Esophagus squamous epithelium (tissue), 5 donors: Measurements from ENCODE around the gene DLL1. TPM values are rescaled to one million over a fixed set of nuclear protein-coding genes. Genes with fewer than 3 reads are reported as not detected.

Experiments
- DNase-seq: peaks from one replicate; lab custom pipeline; 2025; lab: John Stamatoyannopoulos, UW
- H3K27ac ChIP-seq, 4 donors: fragments of 200-600 bp; sonication (generic); one replicate each; pipeline ENCODE4 v1.5.1; 2016 to 2019; ENCODE audit warnings: mild to moderate bottlenecking in 1 of 4
- H3K27me3 ChIP-seq, 4 donors: fragments of 200-600 bp; sonication (generic); 1 replicate in 3 of 4; 2 replicates in 1 of 4; pipeline versions ENCODE4 v1.5.1 to v1.6.0; 2017 to 2021; ENCODE audit warnings: antibody characterized with exemption in 1 of 4
- H3K36me3 ChIP-seq, 3 donors: fragments of 200-600 bp; sonication (generic); one replicate each; pipeline ENCODE4 v1.5.1; 2016 to 2019
- H3K4me1 ChIP-seq, 3 donors: fragments of 200-600 bp; sonication (generic); one replicate each; pipeline ENCODE4 v1.5.1; 2017 to 2019
- H3K4me3 ChIP-seq, 4 donors: fragments of 200-600 bp; sonication (generic); 1 replicate in 3 of 4; 2 replicates in 1 of 4; pipeline ENCODE4 v1.5.1; 2016 to 2019; ENCODE audit warnings: mild to moderate bottlenecking in 2 of 4, moderate library complexity in 1 of 4
- H3K9me3 ChIP-seq, 3 donors: fragments of 200-600 bp; sonication (generic); one replicate each; pipeline ENCODE4 v1.5.1; 2016 to 2019
- POLR2A ChIP-seq, 4 donors: fragments of 450-650 bp; IDR thresholded peaks; one replicate each; pipeline ENCODE4 v1.6.1; 2017; ENCODE audit warnings: antibody characterized with exemption in 4 of 4, mild to moderate bottlenecking in 4 of 4, moderate library complexity in 3 of 4
- WGBS, 2 donors: methylation state at CpG; one replicate each; pipeline ENCODE4 v1.1.5; 2018; 5-methylcytosine and 5-hydroxymethylcytosine counted together
- intact Hi-C: fragments of 100-400 bp; cut with DNase I; formaldehyde crosslinking; loops from one replicate; pipeline ENCODE4 v1.15.0; 2022
- total RNA-seq, 4 donors: library from RNA; depleted of rRNA; stranded (reverse); fragments of >200 nt; gene quantifications; one replicate each; pipeline ENCODE4 v1.1.0, GENCODE V29; 2016
- TF ChIP-seq, protein P1 (sequence below), 6 experiments: fragments of 450-650 bp in 4 of 6; fragments of 200-600 bp in 2 of 6; sonication (generic) in 2 of 6; IDR thresholded peaks; one replicate each; pipeline ENCODE4 v1.5.1; 2016 to 2019; ENCODE audit warnings: antibody characterized with exemption in 6 of 6, mild to moderate bottlenecking in 4 of 6, moderate library complexity in 4 of 6
- donor health status: DM: yes; HTN: yes; CAD: no.

DLL1 gene
- total RNA-seq, 4 donors from 2014 or later = 8.3 to 37.6 (median 15.1) TPM

- TF ChIP-seq, protein P1, sequence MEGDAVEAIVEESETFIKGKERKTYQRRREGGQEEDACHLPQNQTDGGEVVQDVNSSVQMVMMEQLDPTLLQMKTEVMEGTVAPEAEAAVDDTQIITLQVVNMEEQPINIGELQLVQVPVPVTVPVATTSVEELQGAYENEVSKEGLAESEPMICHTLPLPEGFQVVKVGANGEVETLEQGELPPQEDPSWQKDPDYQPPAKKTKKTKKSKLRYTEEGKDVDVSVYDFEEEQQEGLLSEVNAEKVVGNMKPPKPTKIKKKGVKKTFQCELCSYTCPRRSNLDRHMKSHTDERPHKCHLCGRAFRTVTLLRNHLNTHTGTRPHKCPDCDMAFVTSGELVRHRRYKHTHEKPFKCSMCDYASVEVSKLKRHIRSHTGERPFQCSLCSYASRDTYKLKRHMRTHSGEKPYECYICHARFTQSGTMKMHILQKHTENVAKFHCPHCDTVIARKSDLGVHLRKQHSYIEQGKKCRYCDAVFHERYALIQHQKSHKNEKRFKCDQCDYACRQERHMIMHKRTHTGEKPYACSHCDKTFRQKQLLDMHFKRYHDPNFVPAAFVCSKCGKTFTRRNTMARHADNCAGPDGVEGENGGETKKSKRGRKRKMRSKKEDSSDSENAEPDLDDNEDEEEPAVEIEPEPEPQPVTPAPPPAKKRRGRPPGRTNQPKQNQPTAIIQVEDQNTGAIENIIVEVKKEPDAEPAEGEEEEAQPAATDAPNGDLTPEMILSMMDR (IDR thresholded peaks at IDR 0.05) = no peak
- TF ChIP-seq POLR2A (IDR thresholded peaks at IDR 0.05) = no peak
- Histone ChIP-seq H3K9me3 (no peaks in the 10 kb centered on the region), H3K27ac (peak overlapping the region; percentile 47 to 80 (median 76)), H3K36me3 (peaks cover 0 to 2% (median 0%) of the 10 kb centered on the region in 3 donors), H3K4me1 (peaks cover 14 to 56% (median 36%) of the 10 kb centered on the region in 3 donors), H3K27me3 (peaks cover 0 to 42% (median 0%) of the 10 kb centered on the region in 4 donors), H3K4me3 (peak overlapping the region in 1 of 4 donors; percentile 26)
- WGBS, 2 donors = 79 to 85% methylated on average over 5 to 20 of the region's 29 CpGs
- DNase-seq = no peak
- intact Hi-C loops = no loop called here
These were observed 14.4 kb downstream of the DLL1 start for GRCh38 chr6:170276369-170277057.

DNA sequence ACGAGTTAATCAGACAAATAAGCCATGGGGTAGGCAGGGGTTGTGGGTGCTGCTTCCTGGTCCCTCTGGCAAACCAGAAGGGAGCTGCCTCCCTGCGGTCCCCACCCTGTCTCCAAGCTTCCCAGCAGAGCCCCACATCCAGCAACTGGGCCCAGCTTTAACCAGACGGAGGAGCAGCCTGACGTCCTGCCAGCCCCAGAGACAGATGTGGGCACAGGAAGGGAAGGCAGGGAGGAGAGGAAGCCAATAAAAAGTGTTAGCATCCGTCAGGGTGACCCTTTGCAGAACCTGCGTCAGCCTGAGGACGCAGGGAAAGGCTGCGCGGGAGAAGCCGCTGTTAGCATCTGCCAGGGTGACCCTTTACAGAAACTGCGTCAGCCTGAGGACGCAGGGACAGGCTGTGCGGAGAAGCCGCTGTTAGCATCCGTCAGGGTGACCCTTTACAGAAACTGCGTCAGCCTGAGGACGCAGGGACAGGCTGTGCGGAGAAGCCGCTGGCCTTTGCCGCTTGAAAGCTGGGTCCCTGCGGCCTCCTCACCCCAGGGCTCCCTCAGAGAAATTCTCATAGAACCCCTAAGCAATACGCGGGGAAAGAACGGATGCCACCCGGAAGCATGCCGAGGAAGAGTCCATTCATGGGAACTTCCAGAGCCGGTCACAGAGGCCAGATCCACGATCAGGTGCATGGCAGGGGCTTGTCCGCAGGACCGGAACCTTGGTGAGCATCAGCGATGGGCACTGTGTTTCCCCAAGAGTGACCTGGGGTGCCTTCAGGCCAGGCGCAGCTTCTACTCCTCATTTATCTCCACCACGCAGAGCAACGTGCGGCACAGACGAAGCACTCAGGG, 15.9 kb downstream of the DLL1 start:
- intact Hi-C loops = no loop called here
- TF ChIP-seq, protein P1 (IDR thresholded peaks at IDR 0.05) = no peak
- no peak for TF ChIP-seq POLR2A (IDR thresholded peaks at IDR 0.05)
- no peak overlapping the region for H3K4me3 ChIP-seq
- 88 to 94% methylated on average over 31 of the region's 36 CpGs for WGBS, 2 donors
- no peak overlapping the region for H3K27ac ChIP-seq
- no peaks in the 10 kb centered on the region for H3K9me3 ChIP-seq
- H3K36me3 ChIP-seq = no peaks in the 10 kb centered on the region
- no peak for DNase-seq
- peaks cover 0 to 37% (median 0%) of the 10 kb centered on the region in 4 donors for H3K27me3 ChIP-seq
- H3K4me1 ChIP-seq = peaks cover 5 to 45% (median 28%) of the 10 kb centered on the region in 3 donors

- intact Hi-C loops = no loop called here
- H3K27ac ChIP-seq = no peak overlapping the region
- DNase-seq = no peak
- H3K4me3 ChIP-seq = no peak overlapping the region
- no peaks in the 10 kb centered on the region for H3K9me3 ChIP-seq
- H3K27me3 ChIP-seq = peaks cover 0 to 39% (median 0%) of the 10 kb centered on the region in 4 donors
- TF ChIP-seq, protein P1 (IDR thresholded peaks at IDR 0.05) = no peak
- no peak for TF ChIP-seq POLR2A (IDR thresholded peaks at IDR 0.05)
- 86 to 87% methylated on average over 3 to 4 of the region's 7 CpGs for WGBS, 2 donors
- no peaks in the 10 kb centered on the region for H3K36me3 ChIP-seq
- peaks cover 0 to 41% (median 18%) of the 10 kb centered on the region in 3 donors for H3K4me1 ChIP-seq
These were observed 17.2 kb downstream of the DLL1 start for GRCh38 chr6:170273681-170274080.

DNA sequence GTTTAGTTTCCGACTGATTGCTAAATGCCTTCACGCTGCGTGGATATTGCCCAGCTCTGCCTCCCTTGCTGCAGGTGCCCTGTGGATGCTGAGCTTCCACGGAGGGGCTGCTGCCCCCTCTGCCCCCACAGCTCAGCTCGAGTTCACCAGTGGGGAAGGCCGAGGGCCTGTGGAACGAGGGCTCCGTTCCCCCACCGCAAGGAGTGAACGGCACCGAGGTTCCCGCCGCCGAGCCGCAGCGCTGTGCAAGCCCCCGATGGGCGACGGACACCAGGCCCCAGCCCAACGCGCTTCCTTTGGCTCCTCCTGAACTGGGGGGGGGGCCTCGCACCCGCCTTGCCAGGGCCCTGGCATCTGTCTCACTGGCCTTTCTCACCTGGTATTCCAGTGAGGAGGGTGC, 17.7 kb downstream of the DLL1 start:
- H3K36me3 ChIP-seq = no peaks in the 10 kb centered on the region
- H3K4me3 ChIP-seq = no peak overlapping the region
- TF ChIP-seq, protein P1 (IDR thresholded peaks at IDR 0.05) = no peak
- TF ChIP-seq POLR2A (IDR thresholded peaks at IDR 0.05) = no peak
- DNase-seq = no peak
- peaks cover 0 to 38% (median 18%) of the 10 kb centered on the region in 3 donors for H3K4me1 ChIP-seq
- no peak overlapping the region for H3K27ac ChIP-seq
- 98 to 100% methylated on average over 6 to 9 of the region's 23 CpGs for WGBS, 2 donors
- intact Hi-C loops = no loop called here
- no peaks in the 10 kb centered on the region for H3K9me3 ChIP-seq
- H3K27me3 ChIP-seq = peaks cover 0 to 44% (median 0%) of the 10 kb centered on the region in 4 donors
